ENCODE results near the gene EVA1A.

EVA1A gene

DNA sequence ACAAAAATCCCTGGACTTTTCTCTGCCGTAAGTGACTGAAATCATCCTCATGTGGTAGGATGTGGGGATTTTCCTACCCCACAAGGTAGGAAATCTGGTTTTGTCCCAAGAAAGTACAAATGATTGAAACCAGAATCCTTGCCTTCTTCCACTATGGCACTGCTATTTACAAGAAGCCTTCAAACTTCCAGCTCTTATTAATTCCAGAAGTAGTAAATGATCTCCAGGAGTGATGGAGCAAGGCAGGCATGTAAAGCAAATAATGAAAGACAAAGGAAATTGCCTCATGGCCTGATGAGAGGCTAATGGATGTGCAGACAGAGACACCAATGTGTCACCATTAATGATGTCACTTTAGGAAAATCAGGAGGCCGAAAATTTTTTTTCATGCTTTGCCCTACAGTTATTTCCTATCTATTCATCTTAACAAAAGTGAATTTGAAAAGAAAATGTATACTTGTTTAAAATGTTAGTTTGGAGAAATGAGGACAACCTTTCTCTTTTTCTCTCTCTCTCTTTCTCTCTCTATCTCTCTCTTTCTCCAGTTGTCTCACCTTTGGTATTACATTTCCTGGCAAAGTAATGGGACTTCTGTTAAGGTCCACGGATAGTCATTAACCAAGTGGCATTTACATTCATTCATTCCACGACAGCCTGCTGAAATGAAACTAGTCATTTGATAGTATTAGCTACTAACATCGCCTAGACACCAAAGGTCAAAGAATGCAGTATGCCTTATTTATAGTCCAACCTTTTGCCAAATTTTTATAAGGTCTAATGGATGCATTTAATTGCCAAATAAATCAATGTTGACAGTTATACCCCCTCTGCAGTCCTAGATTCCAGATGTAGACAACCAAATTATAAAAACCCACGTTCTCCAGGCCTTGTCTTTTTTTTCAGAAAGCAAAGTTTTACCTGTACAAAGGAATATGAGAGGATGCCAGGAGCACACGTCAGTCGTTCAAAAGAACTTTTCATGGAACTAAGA, 5.0 kb upstream of the EVA1A start:
- H3K36me3 ChIP-seq (ENCODE audit: low read length), result no peaks in the 10 kb centered on the region
- no peaks in the 10 kb centered on the region for H3F3A ChIP-seq (ENCODE audit: insufficient read depth)
- TF ChIP-seq EZH2phosphoT487 (conservative IDR thresholded peaks at IDR 0.05; ENCODE audit: low read length), result no peak
- TF ChIP-seq, protein P1, sequence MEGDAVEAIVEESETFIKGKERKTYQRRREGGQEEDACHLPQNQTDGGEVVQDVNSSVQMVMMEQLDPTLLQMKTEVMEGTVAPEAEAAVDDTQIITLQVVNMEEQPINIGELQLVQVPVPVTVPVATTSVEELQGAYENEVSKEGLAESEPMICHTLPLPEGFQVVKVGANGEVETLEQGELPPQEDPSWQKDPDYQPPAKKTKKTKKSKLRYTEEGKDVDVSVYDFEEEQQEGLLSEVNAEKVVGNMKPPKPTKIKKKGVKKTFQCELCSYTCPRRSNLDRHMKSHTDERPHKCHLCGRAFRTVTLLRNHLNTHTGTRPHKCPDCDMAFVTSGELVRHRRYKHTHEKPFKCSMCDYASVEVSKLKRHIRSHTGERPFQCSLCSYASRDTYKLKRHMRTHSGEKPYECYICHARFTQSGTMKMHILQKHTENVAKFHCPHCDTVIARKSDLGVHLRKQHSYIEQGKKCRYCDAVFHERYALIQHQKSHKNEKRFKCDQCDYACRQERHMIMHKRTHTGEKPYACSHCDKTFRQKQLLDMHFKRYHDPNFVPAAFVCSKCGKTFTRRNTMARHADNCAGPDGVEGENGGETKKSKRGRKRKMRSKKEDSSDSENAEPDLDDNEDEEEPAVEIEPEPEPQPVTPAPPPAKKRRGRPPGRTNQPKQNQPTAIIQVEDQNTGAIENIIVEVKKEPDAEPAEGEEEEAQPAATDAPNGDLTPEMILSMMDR (IDR thresholded peaks at IDR 0.05; ENCODE audit: insufficient read depth, low read length, poor library complexity, severe bottlenecking), result no peak
- no peak overlapping the region for H3K4me2 ChIP-seq (ENCODE audit: low read depth, low read length, poor library complexity, severe bottlenecking)
- no peak overlapping the region for H2AFZ ChIP-seq (ENCODE audit: low read depth, low read length, severe bottlenecking)
- no peak overlapping the region for H3K4me3 ChIP-seq (ENCODE audit: insufficient read depth, low read length, poor library complexity, severe bottlenecking)
- H3K27me3 ChIP-seq (ENCODE audit: low read length), result no peaks in the 10 kb centered on the region
- no peaks in the 10 kb centered on the region for H4K20me1 ChIP-seq (ENCODE audit: low read depth, low read length)
- no peaks in the 10 kb centered on the region for H3K9me3 ChIP-seq (ENCODE audit: insufficient read depth, low read length)
- H3K9me2 ChIP-seq (replicated peaks; ENCODE audit: insufficient read depth, low read length), result no peaks in the 10 kb centered on the region
- H3K9ac ChIP-seq (ENCODE audit: low read length), result no peak overlapping the region
- no peak overlapping the region for H3K27ac ChIP-seq (ENCODE audit: low read depth, low read length)
- no peaks in the 10 kb centered on the region for H3K79me2 ChIP-seq (ENCODE audit: insufficient read depth, low read length)

DNA sequence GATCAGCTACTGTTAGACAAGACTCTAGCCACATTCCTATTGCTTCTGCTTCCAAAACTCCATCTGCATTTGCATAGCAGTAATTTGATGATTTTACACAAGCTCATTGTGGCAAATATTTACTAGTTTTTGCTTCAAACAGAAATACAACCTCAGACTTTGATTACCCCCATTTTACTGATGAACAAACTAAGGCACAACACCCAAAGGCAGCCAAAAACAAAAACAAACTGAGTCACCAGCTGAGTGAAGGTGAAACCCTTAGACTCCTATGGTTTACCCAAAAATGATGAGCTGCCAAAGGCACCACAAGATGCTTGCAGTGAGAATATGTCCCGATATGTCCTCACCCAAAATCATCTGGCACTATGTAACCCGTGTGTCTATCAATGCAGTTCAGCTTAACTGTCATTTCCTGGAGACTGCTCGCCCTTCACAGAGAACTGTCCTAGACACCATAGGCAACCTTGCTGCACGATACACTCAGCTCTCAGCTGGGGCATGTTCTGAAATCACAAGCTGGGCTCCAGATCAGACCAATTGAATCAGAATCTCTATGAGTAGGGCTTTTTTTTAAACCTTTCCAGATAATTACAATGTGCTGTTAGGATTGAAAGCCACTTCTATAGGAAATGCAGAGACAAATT, 4.1 kb upstream of the EVA1A start:
- Histone ChIP-seq H3K27ac (ENCODE audit: low read depth, low read length) (no peak overlapping the region), H3F3A (ENCODE audit: insufficient read depth) (no peaks in the 10 kb centered on the region), H2AFZ (ENCODE audit: low read depth, low read length, severe bottlenecking) (no peak overlapping the region), H3K27me3 (ENCODE audit: low read length) (no peaks in the 10 kb centered on the region), H3K79me2 (ENCODE audit: insufficient read depth, low read length) (no peaks in the 10 kb centered on the region), H4K20me1 (ENCODE audit: low read depth, low read length) (no peaks in the 10 kb centered on the region), H3K4me3 (ENCODE audit: insufficient read depth, low read length, poor library complexity, severe bottlenecking) (no peak overlapping the region), H3K36me3 (ENCODE audit: low read length) (no peaks in the 10 kb centered on the region), H3K9me3 (ENCODE audit: insufficient read depth, low read length) (no peaks in the 10 kb centered on the region), H3K9ac (ENCODE audit: low read length) (no peak overlapping the region), H3K9me2 (replicated peaks; ENCODE audit: insufficient read depth, low read length) (no peaks in the 10 kb centered on the region), H3K4me2 (ENCODE audit: low read depth, low read length, poor library complexity, severe bottlenecking) (no peak overlapping the region)
- TF ChIP-seq EZH2phosphoT487 (conservative IDR thresholded peaks at IDR 0.05; ENCODE audit: low read length), result no peak
- TF ChIP-seq, protein P1 (IDR thresholded peaks at IDR 0.05; ENCODE audit: insufficient read depth, low read length, poor library complexity, severe bottlenecking), result no peak

GRCh38 chr2:75564026-75564688, 3.4 kb upstream of the EVA1A start:
- Histone ChIP-seq H3K9me3 (ENCODE audit: insufficient read depth, low read length) (no peaks in the 10 kb centered on the region), H3F3A (ENCODE audit: insufficient read depth) (no peaks in the 10 kb centered on the region), H3K9ac (ENCODE audit: low read length) (no peak overlapping the region), H3K9me2 (replicated peaks; ENCODE audit: insufficient read depth, low read length) (no peaks in the 10 kb centered on the region), H3K79me2 (ENCODE audit: insufficient read depth, low read length) (no peaks in the 10 kb centered on the region), H3K36me3 (ENCODE audit: low read length) (no peaks in the 10 kb centered on the region), H3K4me2 (ENCODE audit: low read depth, low read length, poor library complexity, severe bottlenecking) (no peak overlapping the region), H4K20me1 (ENCODE audit: low read depth, low read length) (no peaks in the 10 kb centered on the region), H2AFZ (ENCODE audit: low read depth, low read length, severe bottlenecking) (no peak overlapping the region), H3K4me3 (ENCODE audit: insufficient read depth, low read length, poor library complexity, severe bottlenecking) (no peak overlapping the region), H3K27ac (ENCODE audit: low read depth, low read length) (no peak overlapping the region), H3K27me3 (ENCODE audit: low read length) (no peaks in the 10 kb centered on the region)
- TF ChIP-seq, protein P1 (IDR thresholded peaks at IDR 0.05; ENCODE audit: insufficient read depth, low read length, poor library complexity, severe bottlenecking), result no peak
- TF ChIP-seq EZH2phosphoT487 (conservative IDR thresholded peaks at IDR 0.05; ENCODE audit: low read length), result no peak
